GM23248 (cell line): ENCODE measurements around the gene ERVMER34-1.

Source experiments
- EZH2 ChIP-seq: fragments of 200-600 bp; sonication (generic); IDR thresholded peaks from 2 replicates; pipeline ENCODE4 v1.6.1; 2018; ENCODE audit warnings: antibody characterized with exemption, mild to moderate bottlenecking; ENCODE audit not compliant: insufficient read depth, poor library complexity, severe bottlenecking
- EZH2phosphoT487 ChIP-seq: fragments of 200-600 bp; sonication (generic); IDR thresholded peaks from 2 replicates; pipeline ENCODE4 v1.6.1; 2018; ENCODE audit warnings: antibody characterized with exemption, moderate library complexity, mild to moderate bottlenecking, low read depth; ENCODE audit not compliant: insufficient read depth

- TF ChIP-seq EZH2phosphoT487 (no peak), EZH2 (no peak)
Observed at GRCh38 chr4:52704133-52704532, 47.1 kb downstream of the ERVMER34-1 start.
